ENCODE results near the gene PLXNA2.
A peak's percentile ranks its signal among the peaks of the same experiment; 100 is the strongest.

GRCh38 chr1:207981976-207982375 is 262.2 kb downstream of the PLXNA2 start:
- TF ChIP-seq CTCF (IDR thresholded peaks at IDR 0.05) (peak in 6 of 7 experiments; percentile 12 to 39 (median 25)), POLR2A (IDR thresholded peaks at IDR 0.05) (no peak)

Measured in body of pancreas (tissue), 4 donors.